ENCODE results near the gene KRT39. TPM values are rescaled to one million over a fixed set of nuclear protein-coding genes. Genes with fewer than 3 reads are reported as not detected.

Gene KRT39
- total RNA-seq, 1 donor from 2014 or later, result not detected

GRCh38 chr17:40909755-40910154, 57.0 kb downstream of the KRT39 start:
- no peak for FAIRE-seq
- DNase-seq (ENCODE audit: low spot score in 2 of 2), result no peak

- DNase-seq (ENCODE audit: low spot score in 2 of 2), result peak; percentile 23 to 74
- peak; percentile 79 for FAIRE-seq
These were observed 57.4 kb downstream of the KRT39 start for GRCh38 chr17:40909351-40909750.

Small RNAs within 50 kb of the gene (small RNA-seq; reads per million reads assigned to genes)
- gene KRTAP3-4P, result not detected

Other genes with a start within 250 kb of the KRT39 start
- not detected for gene KRT25, start 211.6 kb downstream of the KRT39 start, total RNA-seq
- gene KRT26, start 194.7 kb downstream of the KRT39 start, total RNA-seq, result not detected
- gene KRT27, start 184.4 kb downstream of the KRT39 start, total RNA-seq, result not detected
- gene KRT28, start 167.0 kb downstream of the KRT39 start, total RNA-seq, result not detected
- 2.4 TPM for gene KRT10, start 144.3 kb downstream of the KRT39 start, total RNA-seq
- not detected for gene KRT12, start 99.7 kb downstream of the KRT39 start, total RNA-seq
- gene KRT20, start 81.7 kb downstream of the KRT39 start, total RNA-seq, result not detected
- 0.41 TPM for gene KRT23, start 29.3 kb downstream of the KRT39 start, total RNA-seq
- not detected for gene KRT40, start 17.4 kb upstream of the KRT39 start, total RNA-seq
- gene KRTAP3-3, start 27.2 kb upstream of the KRT39 start, total RNA-seq, result not detected
- gene KRTAP3-2, start 33.0 kb upstream of the KRT39 start, total RNA-seq, result not detected
- gene KRTAP3-1, start 42.2 kb upstream of the KRT39 start, total RNA-seq, result not detected
- gene KRTAP1-5, start 60.3 kb upstream of the KRT39 start, total RNA-seq, result not detected
- gene KRTAP1-4, start 63.2 kb upstream of the KRT39 start, total RNA-seq, result not detected
- not detected for gene KRTAP1-3, start 67.9 kb upstream of the KRT39 start, total RNA-seq
- not detected for gene KRTAP1-1, start 74.5 kb upstream of the KRT39 start, total RNA-seq
- gene KRTAP2-1, start 80.4 kb upstream of the KRT39 start, total RNA-seq, result not detected
- not detected for gene KRTAP2-2, start 88.3 kb upstream of the KRT39 start, total RNA-seq
- gene KRTAP2-3, start 93.2 kb upstream of the KRT39 start, total RNA-seq, result not detected
- not detected for gene KRTAP2-4, start 98.9 kb upstream of the KRT39 start, total RNA-seq
- not detected for gene KRTAP4-7, start 117.2 kb upstream of the KRT39 start, total RNA-seq
- gene KRTAP4-8, start 131.2 kb upstream of the KRT39 start, total RNA-seq, result not detected
- not detected for gene KRTAP4-16, start 135.3 kb upstream of the KRT39 start, total RNA-seq
- gene KRTAP4-9, start 138.4 kb upstream of the KRT39 start, total RNA-seq, result not detected
- not detected for gene KRTAP4-11, start 151.4 kb upstream of the KRT39 start, total RNA-seq
- not detected for gene KRTAP4-12, start 157.2 kb upstream of the KRT39 start, total RNA-seq
- not detected for gene KRTAP4-6, start 173.6 kb upstream of the KRT39 start, total RNA-seq
- gene KRTAP4-5, start 182.9 kb upstream of the KRT39 start, total RNA-seq, result not detected
- not detected for gene KRTAP4-4, start 193.8 kb upstream of the KRT39 start, total RNA-seq
- not detected for gene KRTAP4-3, start 201.3 kb upstream of the KRT39 start, total RNA-seq
- not detected for gene KRTAP4-2, start 211.3 kb upstream of the KRT39 start, total RNA-seq
- gene KRTAP4-1, start 218.0 kb upstream of the KRT39 start, total RNA-seq, result not detected
- gene KRTAP9-1, start 222.9 kb upstream of the KRT39 start, total RNA-seq, result not detected

All from frontal cortex (tissue), 4 donors.